ENCODE results near the gene BCKDHB. TPM values are rescaled to one million over a fixed set of nuclear protein-coding genes. Genes with fewer than 3 reads are reported as not detected.

BCKDHB gene
- total and polyA plus RNA-seq, 2 of the 4 experiments (the other 2 are of a cell fraction), result 11.2 to 11.8 TPM

- Histone ChIP-seq H3K18ac (ENCODE audit: low read depth, low read length) (no peak overlapping the region), H4K91ac (ENCODE audit: insufficient read depth, low read depth, low read length) (no peak overlapping the region), H3K27ac (ENCODE audit: insufficient read depth, low read length) (no peak overlapping the region), H2BK15ac (ENCODE audit: low read depth, low read length) (no peak overlapping the region), H3K56ac (ENCODE audit: extremely low read depth, insufficient read depth, low read length) (no peak overlapping the region), H4K8ac (ENCODE audit: low read depth in 2 of 2, low read length in 2 of 2) (no peak overlapping the region), H3K79me1 (ENCODE audit: low read depth in 1 of 2, low read length in 2 of 2) (no peaks in the 10 kb centered on the region), H3K36me3 (ENCODE audit: control insufficient read depth, insufficient read depth, low read length) (no peaks in the 10 kb centered on the region), H3K27me3 (ENCODE audit: control insufficient read depth, insufficient read depth, low read length) (no peaks in the 10 kb centered on the region), H3K14ac (replicated peaks; ENCODE audit: low read depth, low read length) (no peak overlapping the region), H2AK9ac (replicated peaks; ENCODE audit: low read depth, low read length, poor library complexity) (no peak overlapping the region), H2BK5ac (ENCODE audit: low read depth, low read length, poor library complexity, severe bottlenecking) (no peak overlapping the region), H2BK120ac (ENCODE audit: low read depth, low read length) (no peak overlapping the region), H2BK20ac (ENCODE audit: low read depth, low read length) (no peak overlapping the region), H4K5ac (ENCODE audit: low read depth, low read length) (no peak overlapping the region), H4K20me1 (ENCODE audit: insufficient read depth, low read length) (no peaks in the 10 kb centered on the region), H3K9me1 (ENCODE audit: insufficient read depth, low read length) (no peaks in the 10 kb centered on the region), H2AFZ (replicated peaks; ENCODE audit: low read length, poor library complexity) (no peak overlapping the region), H2AK5ac (ENCODE audit: low read depth, low read length) (no peak overlapping the region), H3K4ac (ENCODE audit: low read depth, low read length) (no peak overlapping the region), H3K4me1 (ENCODE audit: control insufficient read depth, insufficient read depth, low read length) (no peaks in the 10 kb centered on the region), H3K4me2 (ENCODE audit: low read depth, low read length) (no peak overlapping the region), H3K23ac (ENCODE audit: low read depth, low read length) (no peak overlapping the region), H3K9me3 (ENCODE audit: control insufficient read depth, insufficient read depth, low read length) (no peaks in the 10 kb centered on the region), H3K9ac (ENCODE audit: low read depth, low read length) (no peak overlapping the region), H3K4me3 (ENCODE audit: insufficient read depth, low read depth, low read length) (no peak overlapping the region)
- WGBS, 2 experiments (ENCODE audit: extremely low coverage in 2 of 2, insufficient read length in 1 of 2), result no CpG with 5 or more reads among the region's 4 CpGs
- CTCF ChIA-PET, result no interaction called here
- dilution Hi-C loops (cut with HindIII; ENCODE audit: low sequenced_read_pairs, unreplicated experiment) (no loop called here), intact Hi-C loops (cut with micrococcal nuclease) (no loop called here), in situ Hi-C loops (cut with MboI; ENCODE audit: low sequenced_read_pairs) (loop anchor here (25.0 kb wide), 1 partner anchor 1807 kb away; no protein-coding TSS in a partner anchor)
- BruUV-seq (replicated peaks), result no TSS peak
- POLR2A ChIA-PET (ENCODE audit: unreplicated experiment), result interaction anchor here (0.6 kb wide), 1 partner anchor 839 kb away, joined by 3 read pairs; no protein-coding TSS in a partner anchor
- DNase-seq, result no peak
- no peak for TF ChIP-seq RAD21 (IDR thresholded peaks at IDR 0.05; ENCODE audit: low read length)
- no peak for TF ChIP-seq BHLHE40 (IDR thresholded peaks at IDR 0.05; ENCODE audit: low read depth, low read length)
- no peak for TF ChIP-seq CHD1 (IDR thresholded peaks at IDR 0.05; ENCODE audit: low read depth, low read length)
- no peak for TF ChIP-seq SMC3 (IDR thresholded peaks at IDR 0.05; ENCODE audit: low read depth, low read length)
- TF ChIP-seq FOS (IDR thresholded peaks at IDR 0.05; ENCODE audit: low read depth, low read length), result no peak
- no peak for TF ChIP-seq USF2 (IDR thresholded peaks at IDR 0.05; ENCODE audit: low read depth, low read length)
- TF ChIP-seq CEBPB (IDR thresholded peaks at IDR 0.05; ENCODE audit: low read depth, low read length), result no peak
- ATAC-seq (ENCODE audit: low read depth), result no peak
Measured at GRCh38 chr6:80205404-80205803, 98.9 kb downstream of the BCKDHB start.

Measured in IMR-90 (cell line).